OCI-LY1 (cell line): Measurements from ENCODE around the gene KRTAP10-12.
"Not testable (repeated sequence)": the region's sequence is repeated elsewhere in the genome, so short reads cannot be mapped to it uniquely, and the experiment has no call there.

Source experiments
- H2AFZ ChIP-seq: fragments of 200-600 bp; sonication (generic), shearing (Covaris generic); 2 replicates; pipeline ENCODE4 v1.6.0; 2014; ENCODE audit warnings: antibody characterized with exemption, mild to moderate bottlenecking, low read length
- H3F3A ChIP-seq: fragments of 200-600 bp; sonication (generic), shearing (Covaris generic); 2 replicates; pipeline ENCODE4 v1.6.0; 2014; ENCODE audit warnings: mild to moderate bottlenecking, antibody characterized with exemption, low read length, moderate library complexity; ENCODE audit not compliant: insufficient read depth
- H3K27ac ChIP-seq: fragments of 200-600 bp; sonication (generic); 2 replicates; pipeline ENCODE4 v1.5.1; 2014; ENCODE audit warnings: low read length, mixed run types, mild to moderate bottlenecking, low read depth; ENCODE audit not compliant: poor library complexity, severe bottlenecking
- H3K27me3 ChIP-seq: fragments of 200-600 bp; sonication (generic); 2 replicates; pipeline ENCODE4 v1.6.0; 2014; ENCODE audit warnings: antibody characterized with exemption, mild to moderate bottlenecking, low read length, moderate library complexity; ENCODE audit not compliant: insufficient read depth
- H3K36me3 ChIP-seq: fragments of 200-600 bp; sonication (generic); 2 replicates; pipeline ENCODE4 v1.6.1; 2014; ENCODE audit warnings: mild to moderate bottlenecking, antibody characterized with exemption, low read length, moderate library complexity, mixed read lengths; ENCODE audit not compliant: insufficient read depth
- H3K4me1 ChIP-seq: fragments of 200-600 bp; sonication (generic); 2 replicates; pipeline ENCODE4 v1.5.1; 2014; ENCODE audit warnings: mild to moderate bottlenecking, low read length, moderate library complexity; ENCODE audit not compliant: insufficient read depth, severe bottlenecking
- H3K4me2 ChIP-seq: fragments of 200-600 bp; sonication (generic), shearing (Covaris generic); 2 replicates; pipeline ENCODE4 v1.6.1; 2014; ENCODE audit warnings: low read length
- H3K4me3 ChIP-seq: fragments of 200-600 bp; sonication (generic); 2 replicates; pipeline ENCODE4 v1.5.1; 2014; ENCODE audit warnings: low read length, low read depth, mild to moderate bottlenecking, mixed read lengths; ENCODE audit not compliant: poor library complexity, severe bottlenecking
- H3K79me2 ChIP-seq: fragments of 200-600 bp; shearing (Covaris generic); 2 replicates; pipeline ENCODE4 v1.6.1; 2016; ENCODE audit warnings: mixed run types, low read length, mixed read lengths; ENCODE audit not compliant: insufficient read depth
- H3K9ac ChIP-seq: fragments of 200-600 bp; sonication (generic), shearing (Covaris generic); 2 replicates; pipeline ENCODE4 v1.6.1; 2014; ENCODE audit warnings: mild to moderate bottlenecking, low read length, mixed read lengths
- H3K9me2 ChIP-seq: fragments of 200-600 bp; sonication (generic), shearing (Covaris generic); 2 replicates; pipeline ENCODE4 v1.6.1; 2014; ENCODE audit warnings: low read depth, mild to moderate bottlenecking, low read length, mixed read lengths
- H3K9me3 ChIP-seq: fragments of 200-600 bp; shearing (Covaris generic); 2 replicates; pipeline ENCODE4 v1.6.1; 2014; ENCODE audit warnings: low read length, mixed read lengths
- H4K20me1 ChIP-seq: fragments of 200-600 bp; sonication (generic), shearing (Covaris generic); 2 replicates; pipeline ENCODE4 v1.6.0; 2016; ENCODE audit warnings: mild to moderate bottlenecking, low read length; ENCODE audit not compliant: insufficient read depth
- EZH2 ChIP-seq: fragments of 200-600 bp; sonication (generic), shearing (Covaris generic); IDR thresholded peaks from 2 replicates; pipeline ENCODE4 v1.8.0; 2017; ENCODE audit warnings: borderline replicate concordance, mixed run types, mild to moderate bottlenecking, antibody characterized with exemption, low read length, moderate library complexity, mixed read lengths
- TF ChIP-seq, protein P1 (sequence below): fragments of 200-600 bp; sonication (generic), shearing (Covaris generic); IDR thresholded peaks from 2 replicates; pipeline ENCODE4 v1.5.1; 2017; ENCODE audit warnings: mild to moderate bottlenecking, antibody characterized with exemption, low read length, moderate library complexity, mixed read lengths

The KRTAP10-12 gene

DNA sequence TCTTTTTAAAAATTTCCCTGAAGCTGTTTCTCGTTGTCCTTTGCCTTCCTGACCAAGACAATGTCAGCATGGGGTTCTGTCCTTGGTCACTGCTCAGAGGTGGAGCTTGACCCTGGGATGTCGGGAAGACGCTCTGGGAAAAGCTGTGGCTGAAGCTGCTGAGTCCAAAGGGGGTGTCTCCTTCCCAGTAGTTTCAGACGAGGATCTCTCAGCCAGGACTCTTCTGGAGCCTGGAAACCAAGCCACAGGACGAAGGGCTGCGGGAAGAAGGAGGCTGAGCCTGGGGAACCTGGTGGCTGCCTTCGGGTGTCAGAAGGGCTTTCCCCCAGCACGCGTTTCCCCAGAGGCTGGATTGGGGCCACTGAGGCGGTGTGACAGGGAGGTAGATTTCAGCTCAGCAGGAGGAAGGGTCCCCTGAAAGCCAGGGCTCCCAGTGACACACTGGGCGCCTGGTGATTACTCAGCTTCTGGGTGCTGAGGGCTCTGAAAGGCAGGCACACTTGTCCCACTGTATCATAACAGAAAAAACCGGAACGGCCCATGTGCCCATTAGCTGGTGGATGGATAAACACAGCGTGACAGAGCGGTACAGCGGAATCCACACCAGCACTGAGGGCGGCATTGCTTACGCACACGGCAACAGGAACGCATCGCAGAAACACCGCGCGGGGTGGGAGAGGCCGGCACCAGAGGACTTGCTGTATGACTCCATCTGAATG, 10.0 kb upstream of the KRTAP10-12 start:
- Histone ChIP-seq H3K27ac (no peak overlapping the region), H3K36me3 (no peaks in the 10 kb centered on the region), H3F3A (no peaks in the 10 kb centered on the region), H3K4me1 (no peaks in the 10 kb centered on the region), H3K4me3 (no peak overlapping the region), H4K20me1 (no peaks in the 10 kb centered on the region), H3K9me3 (no peaks in the 10 kb centered on the region), H2AFZ (no peak overlapping the region), H3K79me2 (no peaks in the 10 kb centered on the region), H3K9me2 (no peaks in the 10 kb centered on the region), H3K4me2 (no peak overlapping the region), H3K9ac (no peak overlapping the region), H3K27me3 (peaks cover 8% of the 10 kb centered on the region; the same call in 1 of the 2 replicates)
- TF ChIP-seq, protein P1, sequence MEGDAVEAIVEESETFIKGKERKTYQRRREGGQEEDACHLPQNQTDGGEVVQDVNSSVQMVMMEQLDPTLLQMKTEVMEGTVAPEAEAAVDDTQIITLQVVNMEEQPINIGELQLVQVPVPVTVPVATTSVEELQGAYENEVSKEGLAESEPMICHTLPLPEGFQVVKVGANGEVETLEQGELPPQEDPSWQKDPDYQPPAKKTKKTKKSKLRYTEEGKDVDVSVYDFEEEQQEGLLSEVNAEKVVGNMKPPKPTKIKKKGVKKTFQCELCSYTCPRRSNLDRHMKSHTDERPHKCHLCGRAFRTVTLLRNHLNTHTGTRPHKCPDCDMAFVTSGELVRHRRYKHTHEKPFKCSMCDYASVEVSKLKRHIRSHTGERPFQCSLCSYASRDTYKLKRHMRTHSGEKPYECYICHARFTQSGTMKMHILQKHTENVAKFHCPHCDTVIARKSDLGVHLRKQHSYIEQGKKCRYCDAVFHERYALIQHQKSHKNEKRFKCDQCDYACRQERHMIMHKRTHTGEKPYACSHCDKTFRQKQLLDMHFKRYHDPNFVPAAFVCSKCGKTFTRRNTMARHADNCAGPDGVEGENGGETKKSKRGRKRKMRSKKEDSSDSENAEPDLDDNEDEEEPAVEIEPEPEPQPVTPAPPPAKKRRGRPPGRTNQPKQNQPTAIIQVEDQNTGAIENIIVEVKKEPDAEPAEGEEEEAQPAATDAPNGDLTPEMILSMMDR = no peak
- TF ChIP-seq EZH2 = no peak

DNA sequence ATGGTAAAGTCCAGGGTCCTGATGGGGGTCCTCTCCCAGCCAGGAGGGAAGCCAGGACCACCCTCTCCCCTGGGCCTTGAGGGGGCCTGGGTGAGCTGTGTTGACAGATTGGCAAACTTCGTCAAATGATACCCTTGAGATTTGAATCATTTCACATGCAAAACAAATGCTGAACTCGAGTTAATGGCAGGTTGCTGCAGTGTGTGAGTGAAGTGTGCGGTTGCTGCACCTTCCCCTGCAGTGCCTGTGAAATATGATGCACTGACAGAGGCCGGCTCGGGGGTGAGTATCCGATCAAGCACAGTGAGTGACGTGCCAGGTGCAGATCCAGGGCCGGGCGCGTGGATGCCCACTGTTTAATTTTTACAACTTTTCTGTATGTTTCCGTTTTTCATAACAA, 9.3 kb upstream of the KRTAP10-12 start:
- H3K79me2 ChIP-seq = no peaks in the 10 kb centered on the region
- H3K4me2 ChIP-seq = no peak overlapping the region
- H3K4me3 ChIP-seq = no peak overlapping the region
- no peaks in the 10 kb centered on the region for H3K36me3 ChIP-seq
- H3K4me1 ChIP-seq = no peaks in the 10 kb centered on the region
- H3K9ac ChIP-seq = no peak overlapping the region
- no peak overlapping the region for H3K27ac ChIP-seq
- no peak for TF ChIP-seq EZH2
- TF ChIP-seq, protein P1 = no peak
- H2AFZ ChIP-seq = no peak overlapping the region
- no peaks in the 10 kb centered on the region for H3K9me2 ChIP-seq
- peaks cover 3% of the 10 kb centered on the region; the same call in 1 of the 2 replicates for H3K9me3 ChIP-seq
- peaks cover 8% of the 10 kb centered on the region; the same call in 1 of the 2 replicates for H3K27me3 ChIP-seq
- H3F3A ChIP-seq = no peaks in the 10 kb centered on the region
- no peaks in the 10 kb centered on the region for H4K20me1 ChIP-seq

DNA sequence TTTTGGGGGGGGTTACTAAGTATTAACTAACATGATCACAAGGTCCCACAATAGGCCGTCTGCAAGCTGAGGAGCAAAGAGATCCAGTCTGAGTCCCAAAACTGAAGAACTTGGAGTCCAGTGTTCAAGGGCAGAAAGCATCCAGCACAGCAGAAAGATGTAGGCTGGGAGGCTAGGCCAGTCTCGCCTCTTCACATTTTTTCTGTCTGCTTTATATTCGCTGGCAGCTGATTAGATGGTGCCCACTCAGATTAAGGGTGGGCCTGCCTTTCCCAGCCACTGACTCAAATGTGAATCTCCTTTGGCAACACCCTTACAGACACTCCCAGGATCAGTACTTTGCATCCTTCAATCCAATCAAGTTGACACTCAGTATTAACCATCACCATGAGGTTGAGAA, 7.2 kb upstream of the KRTAP10-12 start:
- not testable (repeated sequence) for H3K9me2 ChIP-seq, H3K9ac ChIP-seq, H3K27ac ChIP-seq, H3F3A ChIP-seq, H3K27me3 ChIP-seq, H3K4me1 ChIP-seq, H3K4me2 ChIP-seq, H4K20me1 ChIP-seq, H3K79me2 ChIP-seq, H3K4me3 ChIP-seq, H3K36me3 ChIP-seq, H2AFZ ChIP-seq, H3K9me3 ChIP-seq

DNA sequence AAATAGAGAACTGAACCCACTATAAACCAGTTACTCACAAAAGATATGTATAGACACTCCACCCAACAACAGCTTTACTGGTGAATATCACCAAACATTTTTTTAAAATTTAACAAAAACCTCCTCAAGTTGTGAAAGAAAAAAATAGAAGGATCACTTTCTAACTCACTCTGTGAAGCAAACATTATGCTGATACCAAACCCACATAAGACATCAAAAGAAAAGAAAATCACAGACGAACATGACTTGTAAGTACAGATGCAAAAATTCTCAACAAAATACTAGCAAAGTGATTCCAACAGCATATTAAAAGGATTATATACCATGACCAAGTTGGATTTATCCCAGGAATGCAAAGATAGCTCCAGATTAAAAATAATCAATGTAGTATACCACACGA, 5.3 kb upstream of the KRTAP10-12 start:
- H4K20me1 ChIP-seq = no peaks in the 10 kb centered on the region
- no peak overlapping the region for H2AFZ ChIP-seq
- no peaks in the 10 kb centered on the region for H3K4me1 ChIP-seq
- H3F3A ChIP-seq = no peaks in the 10 kb centered on the region
- no peaks in the 10 kb centered on the region for H3K9me2 ChIP-seq
- peaks cover 4% of the 10 kb centered on the region; the same call in 1 of the 2 replicates for H3K9me3 ChIP-seq
- no peaks in the 10 kb centered on the region for H3K79me2 ChIP-seq
- H3K27me3 ChIP-seq = peaks cover 8% of the 10 kb centered on the region; the same call in 1 of the 2 replicates
- TF ChIP-seq EZH2 = no peak
- TF ChIP-seq, protein P1 = no peak
- no peak overlapping the region for H3K4me2 ChIP-seq
- H3K4me3 ChIP-seq = no peak overlapping the region
- H3K27ac ChIP-seq = no peak overlapping the region
- H3K9ac ChIP-seq = no peak overlapping the region
- no peaks in the 10 kb centered on the region for H3K36me3 ChIP-seq
